ENCODE data around the gene PDCD2L.
"Not testable (repeated sequence)": the region's sequence is repeated elsewhere in the genome, so short reads cannot be mapped to it uniquely, and the experiment has no call there.

Gene PDCD2L

GRCh38 chr19:34452723-34453122 is 48.5 kb downstream of the PDCD2L start:
- no peaks in the 10 kb centered on the region for H3K9me3 Mint-ChIP-seq
- H3K4me1 Mint-ChIP-seq, result no peaks in the 10 kb centered on the region
- TF ChIP-seq, protein P1, sequence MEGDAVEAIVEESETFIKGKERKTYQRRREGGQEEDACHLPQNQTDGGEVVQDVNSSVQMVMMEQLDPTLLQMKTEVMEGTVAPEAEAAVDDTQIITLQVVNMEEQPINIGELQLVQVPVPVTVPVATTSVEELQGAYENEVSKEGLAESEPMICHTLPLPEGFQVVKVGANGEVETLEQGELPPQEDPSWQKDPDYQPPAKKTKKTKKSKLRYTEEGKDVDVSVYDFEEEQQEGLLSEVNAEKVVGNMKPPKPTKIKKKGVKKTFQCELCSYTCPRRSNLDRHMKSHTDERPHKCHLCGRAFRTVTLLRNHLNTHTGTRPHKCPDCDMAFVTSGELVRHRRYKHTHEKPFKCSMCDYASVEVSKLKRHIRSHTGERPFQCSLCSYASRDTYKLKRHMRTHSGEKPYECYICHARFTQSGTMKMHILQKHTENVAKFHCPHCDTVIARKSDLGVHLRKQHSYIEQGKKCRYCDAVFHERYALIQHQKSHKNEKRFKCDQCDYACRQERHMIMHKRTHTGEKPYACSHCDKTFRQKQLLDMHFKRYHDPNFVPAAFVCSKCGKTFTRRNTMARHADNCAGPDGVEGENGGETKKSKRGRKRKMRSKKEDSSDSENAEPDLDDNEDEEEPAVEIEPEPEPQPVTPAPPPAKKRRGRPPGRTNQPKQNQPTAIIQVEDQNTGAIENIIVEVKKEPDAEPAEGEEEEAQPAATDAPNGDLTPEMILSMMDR (IDR thresholded peaks at IDR 0.05), result no peak
- no peak overlapping the region for H3K4me3 Mint-ChIP-seq
- H3K36me3 Mint-ChIP-seq (ENCODE audit: low read depth), result peaks cover 75% of the 10 kb centered on the region
- no peak for DNase-seq
- no peaks in the 10 kb centered on the region for H3K27me3 Mint-ChIP-seq (ENCODE audit: low read depth, poor library complexity)
- H3K27ac Mint-ChIP-seq, result no peak overlapping the region

DNA sequence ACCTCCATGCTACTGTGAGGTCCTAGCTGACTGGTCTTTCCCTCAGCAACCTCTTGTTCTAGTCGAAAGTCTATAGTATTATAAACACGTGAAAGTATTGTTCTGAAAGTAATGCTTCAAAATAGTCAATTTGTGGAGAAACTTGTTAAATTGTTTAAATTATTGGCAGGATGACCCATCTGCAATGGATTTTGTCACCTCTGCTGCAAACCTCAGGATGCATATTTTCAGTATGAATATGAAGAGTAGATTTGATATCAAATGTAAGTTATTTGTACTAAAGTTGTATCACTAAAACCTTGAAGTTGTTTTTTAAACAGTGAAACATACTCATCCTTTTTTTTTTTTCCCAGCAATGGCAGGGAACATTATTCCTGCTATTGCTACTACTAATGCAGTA is 49.9 kb downstream of the PDCD2L start:
- Mint-ChIP-seq H3K4me1 (no peaks in the 10 kb centered on the region), H3K36me3 (ENCODE audit: low read depth) (peaks cover 76% of the 10 kb centered on the region), H3K4me3 (no peak overlapping the region), H3K27ac (no peak overlapping the region), H3K9me3 (no peaks in the 10 kb centered on the region), H3K27me3 (ENCODE audit: low read depth, poor library complexity) (no peaks in the 10 kb centered on the region)
- DNase-seq, result no peak
- TF ChIP-seq, protein P1 (IDR thresholded peaks at IDR 0.05), result no peak

DNA sequence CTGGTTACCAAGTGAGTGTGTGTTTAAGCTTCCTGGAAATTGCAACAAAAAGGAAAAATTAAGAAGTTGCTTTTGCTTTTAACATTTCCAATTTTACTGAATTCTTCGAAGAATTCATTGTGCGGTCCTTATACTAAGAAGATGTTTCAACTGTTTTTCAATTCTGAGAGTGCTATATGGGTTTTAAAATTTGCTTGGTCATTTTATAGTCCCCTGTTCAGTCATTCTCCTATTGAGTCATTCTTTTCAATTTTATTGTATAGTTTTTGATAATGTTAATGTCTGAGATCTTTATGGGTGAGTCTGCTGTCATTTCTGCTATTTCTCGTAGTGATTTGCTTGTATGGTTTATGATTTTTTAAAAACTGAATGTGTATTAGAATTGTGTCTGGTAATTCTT is 50.5 kb downstream of the PDCD2L start:
- Mint-ChIP-seq H3K4me3 (no peak overlapping the region), H3K27ac (no peak overlapping the region), H3K4me1 (no peaks in the 10 kb centered on the region), H3K27me3 (ENCODE audit: low read depth, poor library complexity) (no peaks in the 10 kb centered on the region), H3K9me3 (no peaks in the 10 kb centered on the region), H3K36me3 (ENCODE audit: low read depth) (peaks cover 76% of the 10 kb centered on the region)
- TF ChIP-seq, protein P1 (IDR thresholded peaks at IDR 0.05), result no peak
- DNase-seq, result no peak

DNA sequence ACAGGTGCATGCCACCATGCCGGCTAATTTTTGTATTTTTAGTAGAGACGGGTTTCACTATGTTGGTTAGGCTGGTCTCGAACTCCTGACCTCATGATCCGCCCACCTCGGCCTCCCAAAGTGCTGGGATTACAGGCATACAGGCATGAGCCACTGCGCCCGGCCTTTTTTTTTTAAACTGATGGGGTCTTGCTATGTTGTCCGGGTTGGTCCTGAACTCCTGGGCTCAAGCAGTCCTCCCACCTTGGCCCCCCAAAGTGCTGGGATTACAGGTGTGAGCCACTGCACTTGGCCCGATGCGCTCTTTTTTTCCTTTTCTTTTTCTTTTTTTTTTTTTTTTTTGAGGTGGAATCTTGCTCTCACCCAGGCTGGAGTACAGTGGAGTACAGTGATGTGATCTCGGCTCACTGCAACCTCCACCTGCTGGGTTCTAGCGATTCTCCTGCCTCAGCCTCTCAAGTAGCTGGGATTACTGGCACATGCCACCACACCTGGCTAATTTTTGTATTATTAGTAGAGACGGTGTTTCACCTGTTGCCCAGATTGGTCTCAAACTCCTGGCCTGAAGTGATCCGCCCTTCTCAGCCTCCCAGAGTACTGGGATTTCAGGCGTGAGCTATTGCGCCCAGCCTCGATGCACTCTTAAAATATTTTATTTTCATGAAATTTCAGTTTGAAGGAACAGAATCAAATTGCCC is 51.7 kb downstream of the PDCD2L start:
- not testable (repeated sequence) for H3K4me1 Mint-ChIP-seq; H3K4me3 Mint-ChIP-seq; H3K9me3 Mint-ChIP-seq; DNase-seq; H3K27ac Mint-ChIP-seq; H3K27me3 Mint-ChIP-seq (ENCODE audit: low read depth, poor library complexity)
- H3K36me3 Mint-ChIP-seq (ENCODE audit: low read depth), result peaks cover 80% of the 10 kb centered on the region

DNA sequence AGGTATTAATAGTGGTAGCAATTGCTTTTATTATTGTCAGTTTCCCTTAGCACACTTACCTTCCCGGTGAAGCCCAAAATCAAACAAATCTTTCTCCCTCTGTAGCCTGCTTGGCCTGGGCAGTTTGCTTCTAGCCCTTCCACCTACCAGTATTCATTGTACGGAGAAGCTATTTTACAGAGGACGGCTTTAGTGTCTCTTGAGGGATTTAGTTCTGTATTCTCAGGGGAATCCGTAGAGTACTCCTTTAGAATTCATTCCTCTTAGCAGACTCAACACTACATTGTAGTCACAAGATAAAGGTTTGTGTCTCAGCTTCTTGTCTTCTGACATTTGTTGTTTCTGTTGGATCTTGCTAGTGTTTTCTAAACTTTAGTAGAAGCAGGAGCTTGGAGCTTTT is 53.2 kb downstream of the PDCD2L start:
- Mint-ChIP-seq H3K27ac (peak overlapping the region; percentile 50), H3K4me1 (peaks cover 4% of the 10 kb centered on the region), H3K36me3 (ENCODE audit: low read depth) (peaks cover 83% of the 10 kb centered on the region), H3K4me3 (no peak overlapping the region), H3K27me3 (ENCODE audit: low read depth, poor library complexity) (no peaks in the 10 kb centered on the region), H3K9me3 (no peaks in the 10 kb centered on the region)
- DNase-seq, result no peak
- TF ChIP-seq, protein P1 (IDR thresholded peaks at IDR 0.05), result no peak

GRCh38 chr19:34458677-34459076 is 54.5 kb downstream of the PDCD2L start:
- H3K36me3 Mint-ChIP-seq (ENCODE audit: low read depth), result peaks cover 83% of the 10 kb centered on the region
- no peaks in the 10 kb centered on the region for H3K9me3 Mint-ChIP-seq
- TF ChIP-seq, protein P1 (IDR thresholded peaks at IDR 0.05), result no peak
- no peak overlapping the region for H3K4me3 Mint-ChIP-seq
- H3K4me1 Mint-ChIP-seq, result peaks cover 4% of the 10 kb centered on the region
- no peak for DNase-seq
- H3K27me3 Mint-ChIP-seq (ENCODE audit: low read depth, poor library complexity), result no peaks in the 10 kb centered on the region
- H3K27ac Mint-ChIP-seq, result peak overlapping the region; percentile 14
